ENCODE measurements around the gene USP17L27.
"Not testable (repeated sequence)": the region's sequence is repeated elsewhere in the genome, so short reads cannot be mapped to it uniquely, and the experiment has no call there.

GRCh38 chr4:9362829-9363228 is 18.9 kb downstream of the USP17L27 start, which contains the start of gene USP17L30:
- not testable (repeated sequence) for TF ChIP-seq CTCF (IDR thresholded peaks at IDR 0.05 in 4 of 5, conservative IDR thresholded peaks at IDR 0.05 in 1 of 5); POLR2A (IDR thresholded peaks at IDR 0.05)
